ENCODE results near the gene FOXD1.
"Not testable (repeated sequence)": the region's sequence is repeated elsewhere in the genome, so short reads cannot be mapped to it uniquely, and the experiment has no call there.

Gene FOXD1

GRCh38 chr5:73412597-73412988 is 36.0 kb downstream of the FOXD1 start:
- DNase-seq = no peak

- DNase-seq = no peak
Observed at GRCh38 chr5:73411936-73412596, 36.5 kb downstream of the FOXD1 start.

- DNase-seq = not testable (repeated sequence)
Observed at GRCh38 chr5:73409927-73410326, 38.6 kb downstream of the FOXD1 start.

GRCh38 chr5:73405691-73406090 is 42.9 kb downstream of the FOXD1 start:
- peak; percentile 39 to 66 for DNase-seq

GRCh38 chr5:73399775-73400174 is 48.8 kb downstream of the FOXD1 start:
- no peak for DNase-seq
